Stimulated activated CD4-positive, alpha-beta T cell treated with anti-CD3 and anti-CD28 coated beads, TNF-alpha, amount 100 ng/mL, for 1 hour (primary cell): ENCODE results near the gene ABHD12B.
"Not testable (repeated sequence)": the region's sequence is repeated elsewhere in the genome, so short reads cannot be mapped to it uniquely, and the experiment has no call there.

Experiments used
- DNase-seq, 3 donors: peaks; one replicate each; pipeline ENCODE4 v3.0.0-alpha.2; 2020; ENCODE audit warnings: low read depth in 3 of 3, low spot score in 1 of 3

The ABHD12B gene

DNA sequence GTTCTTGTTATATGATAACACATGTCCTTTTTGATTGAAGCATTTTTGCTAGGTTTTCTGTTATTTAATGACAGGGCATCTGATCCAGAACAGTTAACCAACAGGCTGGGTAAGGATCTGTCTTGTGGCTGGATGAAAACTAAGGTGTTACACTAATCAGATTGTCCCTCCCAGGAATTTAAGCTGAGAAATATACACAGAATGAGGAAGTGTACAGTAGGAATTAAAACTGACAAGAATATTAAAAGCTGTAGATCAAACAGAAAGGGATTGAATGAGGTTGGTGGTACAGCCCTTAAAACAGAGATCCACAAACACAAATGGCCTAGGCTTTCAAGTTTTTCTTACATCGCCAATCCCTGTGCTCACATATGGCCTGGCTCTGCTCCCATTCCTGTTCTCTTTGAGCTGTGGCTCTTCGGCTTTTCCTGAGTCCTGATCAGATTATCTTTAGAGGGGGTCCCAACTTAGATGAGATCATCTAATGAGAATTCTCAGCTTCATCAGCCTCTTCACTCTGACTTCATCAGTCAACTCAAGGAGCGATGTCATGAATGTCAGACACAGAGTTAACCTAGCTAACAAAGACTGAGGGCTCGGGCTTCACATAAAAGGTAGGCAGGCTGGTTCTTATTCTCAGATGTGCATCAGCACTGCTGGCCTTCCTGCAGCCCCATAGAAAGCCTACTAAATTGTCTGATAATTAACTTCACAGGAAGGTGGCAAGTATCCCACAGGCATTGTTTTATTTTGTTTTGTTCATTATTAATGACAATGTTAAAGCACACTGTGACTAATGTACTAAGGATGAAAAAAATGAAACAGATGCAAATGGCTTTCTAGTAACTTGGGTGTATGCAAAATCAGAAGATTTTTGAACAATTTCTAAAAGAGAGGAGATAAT lies 61.0 kb downstream of the ABHD12B start:
- DNase-seq, result no peak

DNA sequence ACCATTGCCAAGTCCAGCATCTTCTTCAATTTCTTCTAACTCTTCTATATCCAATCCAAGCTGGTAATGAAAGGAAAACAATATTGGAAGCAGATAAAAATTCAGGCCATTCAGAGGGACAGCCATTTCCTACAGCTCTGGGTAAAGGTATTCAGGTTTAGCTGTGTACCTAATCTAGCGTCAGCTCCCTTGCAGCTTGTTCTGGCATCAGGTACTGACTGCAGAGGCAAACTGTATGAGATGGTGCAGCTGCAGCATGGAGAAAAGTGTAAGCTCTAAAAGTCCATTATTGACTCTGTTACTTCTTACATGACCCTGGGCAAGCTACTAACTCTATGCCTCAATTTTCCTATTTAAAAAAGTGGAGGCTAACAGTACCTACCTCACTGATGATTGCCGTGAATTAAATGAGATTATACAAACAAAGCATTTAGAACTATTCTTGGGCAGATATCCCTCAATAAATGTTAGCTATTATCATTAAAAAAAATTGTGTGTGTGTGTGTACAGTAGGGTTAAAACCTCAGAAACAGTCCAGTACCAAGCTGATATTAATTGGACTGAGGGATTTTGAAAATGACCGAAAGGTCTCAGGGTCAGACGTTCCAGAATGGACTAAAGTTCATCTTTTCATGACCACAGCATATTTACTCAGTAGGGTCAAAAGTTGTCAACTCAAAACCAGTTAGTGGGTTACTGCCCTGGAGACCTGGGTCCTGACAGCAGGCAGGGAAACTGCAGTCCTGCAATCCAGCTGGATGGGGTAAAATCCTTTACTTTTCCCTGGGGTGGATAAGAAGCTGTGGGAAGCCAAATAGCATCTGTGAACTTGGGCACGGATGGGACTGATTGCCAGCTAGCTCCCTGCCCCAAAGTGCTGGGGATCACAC lies 63.5 kb downstream of the ABHD12B start:
- no peak for DNase-seq

DNA sequence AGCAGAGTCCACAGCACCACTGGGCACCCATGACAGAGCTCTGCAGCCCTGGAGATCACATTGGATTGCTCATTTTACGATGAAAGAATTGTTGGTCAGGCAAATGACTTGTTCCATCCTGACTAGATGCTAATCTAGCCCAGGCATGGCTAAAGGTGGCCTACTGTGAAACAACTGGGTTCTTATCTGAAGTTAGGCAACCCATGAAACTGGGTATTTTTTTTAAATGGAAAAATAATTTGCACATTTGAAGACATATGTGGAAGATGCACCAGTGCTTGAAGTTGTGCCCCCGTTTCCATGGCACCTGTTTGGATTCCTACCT lies 64.1 kb downstream of the ABHD12B start:
- DNase-seq, result no peak

DNA sequence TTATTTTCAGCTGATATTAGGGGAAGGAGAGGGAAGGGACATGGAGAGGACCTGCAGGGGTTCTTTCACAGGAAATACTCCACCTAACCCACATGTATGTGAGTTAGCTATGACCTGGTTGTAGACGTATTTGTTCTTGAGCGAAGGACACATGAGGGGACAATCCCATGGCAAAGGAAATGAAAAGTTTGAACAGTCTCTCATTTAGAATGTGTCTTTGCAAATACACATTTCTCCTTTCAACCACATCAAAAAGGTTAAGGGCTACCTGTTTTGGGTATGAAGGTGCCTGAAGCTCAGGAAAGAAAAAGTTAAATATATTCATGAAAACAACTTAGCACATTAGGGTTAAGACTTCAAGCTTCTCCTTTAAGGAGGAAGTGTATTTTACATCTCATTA lies 65.0 kb downstream of the ABHD12B start:
- DNase-seq, result no peak

DNA sequence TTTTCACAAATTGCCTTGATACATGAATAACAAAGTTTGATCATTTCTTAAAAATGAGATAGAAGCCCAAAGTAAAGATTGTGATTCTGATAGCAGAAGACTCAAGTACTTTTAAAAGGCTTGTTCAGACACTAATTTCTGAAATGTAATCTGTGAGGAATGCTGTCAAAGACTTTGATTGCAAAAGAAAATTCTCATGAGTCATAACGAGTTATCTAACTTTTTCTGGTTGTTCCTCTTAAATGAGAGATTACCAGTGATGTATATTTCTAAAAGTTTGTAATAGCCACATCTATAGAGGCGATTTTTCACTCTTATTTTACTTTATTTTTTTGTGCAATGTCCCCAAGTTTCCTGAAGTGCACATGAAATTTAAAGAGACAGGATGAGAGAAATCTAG lies 65.5 kb downstream of the ABHD12B start:
- DNase-seq, result no peak

DNA sequence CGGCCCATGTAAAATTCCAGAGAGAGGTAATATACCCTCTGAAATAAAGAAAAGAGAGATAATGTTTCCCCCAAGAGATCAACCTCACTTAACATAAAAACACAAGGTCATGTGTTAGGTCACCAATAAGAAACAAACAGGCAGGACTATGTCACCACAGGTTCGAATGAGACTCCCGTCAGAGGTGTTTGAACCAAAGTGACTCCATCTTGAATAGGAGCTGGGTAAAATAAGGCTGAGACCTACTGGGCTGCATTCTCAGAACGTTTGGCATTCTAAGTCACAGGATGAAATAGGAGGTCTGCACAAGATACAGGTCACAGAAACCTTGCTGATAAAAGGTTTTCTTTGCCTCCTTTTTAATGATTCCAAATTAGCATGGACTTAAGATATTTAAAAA lies 65.9 kb downstream of the ABHD12B start:
- no peak for DNase-seq

DNA sequence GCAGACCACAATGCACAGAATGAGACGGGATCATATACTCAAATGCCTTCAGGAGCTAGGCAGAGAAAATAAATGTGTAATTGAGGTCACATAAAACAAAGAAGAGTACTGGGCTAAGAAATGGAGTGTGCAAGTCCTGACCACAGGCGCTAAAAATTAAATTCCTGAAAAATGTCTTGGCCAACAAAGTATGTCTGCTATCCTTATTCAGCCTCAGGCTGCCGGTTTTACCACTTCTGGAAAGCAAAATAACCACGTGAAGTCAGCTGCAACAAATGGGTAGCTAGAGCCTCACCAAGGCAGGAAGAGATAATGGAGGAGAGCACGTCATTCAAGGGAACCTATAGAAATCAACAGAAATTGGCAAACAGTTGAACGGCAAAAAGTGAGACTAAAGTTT lies 69.3 kb downstream of the ABHD12B start:
- no peak for DNase-seq

DNA sequence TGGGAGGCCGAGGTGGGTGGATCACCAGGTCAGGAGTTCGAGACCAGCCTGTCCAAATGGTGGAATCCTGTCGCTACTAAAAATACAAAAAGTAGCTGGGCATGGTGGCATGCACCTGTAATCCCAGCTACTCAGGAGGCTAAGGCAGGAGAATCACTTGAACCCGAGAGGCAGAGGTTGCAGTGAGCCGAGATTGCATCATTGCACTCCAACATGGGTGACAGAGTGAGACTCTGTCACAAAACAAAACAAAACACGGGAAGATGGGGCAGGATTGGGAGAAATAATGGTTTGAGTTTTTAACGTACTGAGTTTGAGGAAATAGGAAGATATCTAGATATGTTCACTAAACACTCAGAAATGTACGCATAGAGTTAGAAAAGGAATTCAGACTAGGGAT lies 69.8 kb downstream of the ABHD12B start:
- not testable (repeated sequence) for DNase-seq

DNA sequence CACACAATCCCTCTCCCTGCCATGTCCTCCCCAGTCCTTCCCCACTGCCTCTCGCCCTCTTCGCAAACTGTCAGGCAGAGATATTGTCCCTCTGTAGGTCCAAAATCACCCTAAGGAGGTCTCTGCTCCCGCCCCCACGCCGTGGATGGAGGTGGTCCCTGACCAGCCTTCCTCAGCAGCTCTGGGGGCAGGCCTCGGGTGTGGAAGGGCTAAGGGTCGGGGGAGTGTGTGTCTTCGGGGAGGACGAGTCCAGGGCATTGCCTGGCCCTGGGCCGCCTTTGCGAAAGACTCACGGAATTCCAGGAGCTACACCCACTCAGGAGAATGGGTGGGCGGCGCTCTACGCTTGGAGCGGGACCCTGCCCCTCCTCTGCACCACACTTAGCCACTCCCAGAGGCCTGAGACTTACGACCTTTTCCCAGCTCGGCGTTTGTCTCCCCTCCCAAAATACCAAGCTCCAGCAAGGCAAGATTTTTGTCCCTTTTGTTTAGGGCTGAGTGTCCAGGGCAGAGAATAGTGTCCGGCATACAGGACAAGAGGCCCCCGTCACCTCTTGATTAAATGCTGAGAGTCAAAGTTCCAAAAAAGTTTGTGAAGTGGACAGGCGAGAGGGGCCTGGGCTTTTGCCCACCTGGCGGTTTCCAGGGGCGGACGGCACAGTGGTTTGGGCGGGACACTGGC lies 71.5 kb downstream of the ABHD12B start:
- no peak for DNase-seq

DNA sequence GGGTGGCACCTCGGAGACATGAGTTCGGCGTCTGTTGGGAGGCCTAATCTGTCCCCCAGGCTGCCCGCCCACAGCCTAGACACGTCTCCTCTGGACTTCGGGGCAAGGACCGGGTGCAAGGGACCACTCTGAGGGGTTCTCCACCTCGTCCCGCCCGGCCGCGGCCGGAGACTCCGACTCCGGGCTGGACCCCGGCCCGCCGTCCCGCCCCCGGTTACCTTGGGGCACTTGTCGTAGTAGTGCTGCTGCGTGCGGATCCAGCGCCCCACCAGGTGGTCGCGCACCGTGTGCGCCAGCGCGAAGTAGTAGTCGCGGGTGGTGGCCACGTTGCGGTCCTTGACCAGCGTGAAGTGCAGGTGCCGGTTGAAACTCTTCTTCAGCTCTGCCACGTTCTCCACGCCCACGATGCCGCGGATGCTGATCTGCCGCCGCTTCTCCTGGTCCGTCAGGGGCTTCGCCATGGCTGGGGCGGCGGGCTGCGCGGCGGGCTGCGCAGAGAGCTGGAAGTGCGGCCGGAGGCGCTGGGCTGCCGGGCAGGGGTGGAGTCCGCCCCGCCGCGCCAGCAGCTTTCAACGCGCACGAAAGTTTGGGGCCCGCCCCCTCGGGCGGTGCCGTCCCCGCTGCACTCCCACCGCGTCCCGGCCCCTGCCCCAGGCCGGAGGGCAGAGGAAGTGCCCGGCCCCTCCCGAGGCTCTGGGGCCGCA lies 72.2 kb downstream of the ABHD12B start, which contains the start of gene PYGL:
PYGL (minus strand) TSS at position 541 of the 704 bp plus-strand sequence; CDS start at position 461, 80 bp downstream.
- DNase-seq, result peak in 1 of 3 donors; percentile 18

DNA sequence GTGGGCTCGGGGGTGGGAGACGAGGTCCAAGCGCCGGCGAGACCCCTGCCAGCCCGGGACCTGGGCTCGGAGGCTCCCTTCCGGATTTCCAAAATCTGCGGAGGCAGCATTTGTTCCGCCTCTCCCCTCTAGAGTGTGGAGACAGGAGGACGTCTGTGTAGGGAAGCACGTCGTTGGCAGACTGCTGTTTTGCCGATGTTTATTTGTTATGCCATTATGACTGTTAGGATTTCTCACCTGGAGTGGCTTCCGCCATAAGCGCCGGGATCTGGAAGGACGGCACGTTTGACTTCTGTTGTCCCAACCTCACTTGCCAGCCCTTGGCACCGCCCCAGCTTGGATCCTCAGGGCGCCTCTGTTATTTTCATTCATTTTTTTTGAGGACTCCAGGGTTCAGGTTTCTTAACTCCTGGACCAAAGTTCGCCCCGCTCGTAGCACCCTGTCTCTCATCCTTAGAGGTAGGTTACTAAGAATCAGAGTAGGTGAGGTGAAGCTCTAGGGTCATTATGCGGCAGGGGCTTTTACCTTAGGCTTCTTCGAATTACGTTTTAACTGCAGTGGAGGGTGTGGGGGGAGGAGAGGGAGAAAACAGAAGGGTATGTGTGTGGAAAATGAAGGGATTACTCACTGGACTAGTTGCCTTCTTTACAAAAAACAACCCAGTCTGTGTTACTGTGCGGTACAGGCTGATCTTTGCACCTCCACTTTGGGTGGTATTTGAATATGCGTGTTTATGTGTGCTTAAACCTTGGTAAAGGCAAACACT lies 73.0 kb downstream of the ABHD12B start:
- DNase-seq, result no peak

DNA sequence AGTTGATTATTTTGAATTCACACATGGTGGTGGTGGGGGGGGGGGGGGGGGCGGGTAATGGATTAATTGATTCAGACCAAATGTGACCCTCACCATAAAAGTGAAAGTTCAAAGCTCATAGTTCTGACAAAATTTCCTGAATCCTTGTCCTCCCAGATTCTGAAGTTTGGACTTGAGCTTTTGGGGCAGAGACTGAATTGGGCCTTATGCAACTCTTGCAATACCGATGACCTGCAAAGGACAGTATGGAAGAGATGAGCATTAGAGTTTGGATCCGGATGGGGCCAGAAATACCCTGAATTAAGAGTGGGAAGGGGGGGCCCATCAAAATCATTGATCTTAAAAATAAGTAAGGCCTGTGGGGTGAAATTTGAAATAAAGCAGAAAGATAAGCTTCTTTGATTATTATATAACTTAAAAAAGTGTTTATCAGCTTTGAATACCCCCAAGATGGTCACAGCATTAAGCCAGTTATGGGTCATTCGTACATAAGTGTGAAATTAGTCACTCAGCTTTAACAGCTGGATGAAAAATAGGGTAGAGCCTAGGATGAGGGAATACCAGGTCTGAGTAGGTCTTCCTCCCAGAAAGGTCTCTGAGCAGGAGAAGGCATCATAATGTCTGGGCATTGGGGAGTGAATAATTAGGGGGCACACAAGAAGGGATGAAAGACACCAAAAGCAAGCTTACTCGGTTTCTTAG lies 74.5 kb downstream of the ABHD12B start:
- no peak for DNase-seq

DNA sequence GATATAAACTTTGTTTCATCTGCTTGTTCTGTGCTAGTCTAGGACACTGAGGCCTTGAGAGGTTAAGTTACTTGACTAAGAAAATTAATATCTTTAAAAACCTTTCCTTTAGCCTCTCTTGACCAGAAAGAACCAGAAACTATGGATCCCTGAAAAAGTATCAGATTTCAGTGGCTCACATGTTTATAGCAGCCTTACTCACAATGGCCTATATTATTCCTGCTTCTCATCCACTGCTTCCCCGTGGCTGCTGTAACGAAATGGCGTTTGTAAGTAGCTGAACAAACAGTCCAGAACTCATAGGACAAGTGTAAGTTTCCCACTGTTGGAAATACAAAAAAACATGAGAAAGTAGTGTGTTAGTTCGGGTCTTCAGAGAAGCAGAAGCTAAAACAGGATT lies 75.6 kb downstream of the ABHD12B start:
- DNase-seq, result no peak

DNA sequence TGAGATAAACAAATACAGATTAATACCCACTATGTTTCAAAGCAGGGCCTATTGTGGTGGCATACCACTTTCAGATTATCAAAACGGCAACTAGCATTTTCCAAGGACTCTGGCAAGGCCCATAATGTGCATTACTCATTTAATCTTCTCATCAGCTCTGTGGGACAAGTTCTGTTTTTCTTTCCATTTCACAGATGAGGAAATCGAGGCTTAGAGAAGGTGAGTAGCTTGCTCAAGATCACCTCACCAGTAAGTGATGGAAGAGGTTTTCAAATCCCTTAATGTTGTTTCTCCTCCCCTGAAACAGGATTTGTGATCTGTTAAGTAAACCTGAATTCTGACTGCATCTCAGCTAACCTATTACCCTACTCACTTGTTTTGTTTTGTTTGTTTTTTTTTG lies 76.4 kb downstream of the ABHD12B start:
- DNase-seq, result no peak

DNA sequence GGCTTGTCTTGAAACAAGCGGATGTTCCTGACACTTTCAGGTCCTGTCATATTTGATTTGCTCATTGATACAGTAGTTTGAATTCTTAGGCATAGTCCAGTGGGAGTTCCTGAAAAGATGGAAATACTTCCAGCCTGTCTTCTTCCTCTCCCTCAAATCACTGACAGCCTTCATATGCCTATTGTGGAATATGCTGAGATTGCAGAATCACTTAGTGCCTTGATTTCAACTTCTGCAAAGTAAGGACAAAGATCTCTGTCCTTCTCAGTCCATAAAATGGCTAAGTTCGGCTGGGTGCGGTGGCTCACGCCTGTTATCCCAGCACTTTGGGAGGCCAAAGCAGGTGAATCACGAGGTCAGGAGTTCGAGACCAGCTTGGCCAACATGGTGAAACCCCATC lies 79.2 kb downstream of the ABHD12B start:
- DNase-seq, result no peak

DNA sequence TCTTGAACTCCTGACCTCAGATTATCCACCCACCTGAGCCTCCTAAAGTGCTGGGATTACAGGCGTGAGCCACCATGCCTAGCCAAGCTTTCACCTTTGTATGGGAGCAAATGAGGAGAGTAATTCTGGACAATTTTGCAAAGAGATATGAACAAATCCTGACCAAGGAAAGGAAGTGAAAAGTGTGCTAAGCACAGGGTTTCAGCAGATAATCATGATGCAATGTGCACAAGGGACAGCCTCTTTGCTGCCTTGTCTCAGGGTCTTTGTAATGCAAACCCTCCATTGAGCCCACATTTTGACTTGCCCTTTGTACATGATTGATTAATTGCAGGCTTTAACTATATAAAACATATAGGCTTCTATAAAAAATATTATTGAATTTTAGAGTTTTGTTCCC lies 81.6 kb downstream of the ABHD12B start:
- DNase-seq, result no peak
